Parathyroid adenoma (tissue), 2 donors: Measurements from ENCODE around the gene ASB2.

Experiments
- H2AFZ ChIP-seq: fragments of 300-600 bp; sonication (generic); one replicate; pipeline ENCODE4 v1.7.0; 2017; ENCODE audit warnings: antibody characterized with exemption, mild to moderate bottlenecking
- H3K27ac ChIP-seq: fragments of 300-600 bp; sonication (generic); one replicate; pipeline ENCODE4 v1.7.0; 2017
- H3K27me3 ChIP-seq: fragments of 300-600 bp; sonication (generic); one replicate; pipeline ENCODE4 v1.7.0; 2017; ENCODE audit warnings: low read length; ENCODE audit not compliant: control insufficient read depth, insufficient read depth
- H3K36me3 ChIP-seq: fragments of 300-600 bp; sonication (generic); one replicate; pipeline ENCODE4 v1.7.0; 2017; ENCODE audit warnings: low read length; ENCODE audit not compliant: control insufficient read depth, insufficient read depth
- H3K4me1 ChIP-seq: fragments of 300-600 bp; sonication (generic); one replicate; pipeline ENCODE4 v1.7.0; 2017; ENCODE audit warnings: control low read depth
- H3K4me2 ChIP-seq: fragments of 300-600 bp; sonication (generic); one replicate; pipeline ENCODE4 v1.7.0; 2017; ENCODE audit warnings: low read length
- H3K4me3 ChIP-seq: fragments of 300-600 bp; sonication (generic); one replicate; pipeline ENCODE4 v1.7.0; 2017; ENCODE audit warnings: low read depth, low read length
- H3K79me2 ChIP-seq: fragments of 300-600 bp; sonication (generic); one replicate; pipeline ENCODE4 v1.7.0; 2017; ENCODE audit warnings: control low read depth
- H3K9ac ChIP-seq: fragments of 300-600 bp; sonication (generic); one replicate; pipeline ENCODE4 v1.7.0; 2017; ENCODE audit warnings: mild to moderate bottlenecking
- H3K9me3 ChIP-seq: fragments of 300-600 bp; sonication (generic); one replicate; pipeline ENCODE4 v1.7.0; 2017; ENCODE audit warnings: low read length; ENCODE audit not compliant: control insufficient read depth
- CTCF ChIP-seq: fragments of 300-600 bp; sonication (generic); IDR thresholded peaks from one replicate; pipeline ENCODE4 v1.7.0; 2017; ENCODE audit warnings: antibody characterized with exemption, mild to moderate bottlenecking
- donor health status: primary hyperparathyroidism.

The ASB2 gene

GRCh38 chr14:93965287-93965821 lies 11.0 kb downstream of the ASB2 start:
- TF ChIP-seq CTCF, result no peak
- no peak overlapping the region for H3K9ac ChIP-seq
- no peaks in the 10 kb centered on the region for H3K9me3 ChIP-seq
- peaks cover 9% of the 10 kb centered on the region for H3K4me1 ChIP-seq
- no peak overlapping the region for H3K4me3 ChIP-seq
- no peak overlapping the region for H2AFZ ChIP-seq
- no peak overlapping the region for H3K27ac ChIP-seq
- H3K79me2 ChIP-seq, result no peaks in the 10 kb centered on the region
- H3K36me3 ChIP-seq, result no peaks in the 10 kb centered on the region
- H3K27me3 ChIP-seq, result no peaks in the 10 kb centered on the region
- no peak overlapping the region for H3K4me2 ChIP-seq

DNA sequence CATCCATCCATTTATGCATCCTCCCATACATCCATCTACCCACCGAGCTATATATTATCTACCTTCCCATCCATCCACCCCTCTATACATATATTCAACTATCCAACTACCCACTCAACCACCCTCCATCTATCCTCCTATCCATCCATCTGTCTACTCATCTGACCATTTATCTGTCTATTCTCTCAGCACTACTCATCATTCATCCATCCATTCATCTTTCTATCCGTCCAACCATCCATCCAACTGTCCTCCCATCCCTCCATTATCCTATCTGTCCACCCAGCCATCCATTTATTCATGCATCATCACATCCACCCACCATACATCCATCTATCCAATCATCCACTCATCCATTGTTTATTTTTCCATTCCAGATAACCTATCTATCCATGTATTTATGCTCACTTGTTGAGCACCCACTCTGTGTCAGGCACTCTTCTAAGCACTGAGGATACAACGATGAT lies 11.5 kb downstream of the ASB2 start:
- H3K9ac ChIP-seq, result no peak overlapping the region
- H3K4me1 ChIP-seq, result peaks cover 9% of the 10 kb centered on the region
- H3K27ac ChIP-seq, result no peak overlapping the region
- no peaks in the 10 kb centered on the region for H3K9me3 ChIP-seq
- no peak for TF ChIP-seq CTCF
- H2AFZ ChIP-seq, result no peak overlapping the region
- H3K36me3 ChIP-seq, result no peaks in the 10 kb centered on the region
- no peak overlapping the region for H3K4me2 ChIP-seq
- no peaks in the 10 kb centered on the region for H3K79me2 ChIP-seq
- H3K27me3 ChIP-seq, result no peaks in the 10 kb centered on the region
- H3K4me3 ChIP-seq, result no peak overlapping the region

- no peaks in the 10 kb centered on the region for H3K9me3 ChIP-seq
- no peaks in the 10 kb centered on the region for H3K27me3 ChIP-seq
- H3K4me1 ChIP-seq, result peaks cover 13% of the 10 kb centered on the region
- no peak overlapping the region for H3K9ac ChIP-seq
- no peak overlapping the region for H3K27ac ChIP-seq
- no peaks in the 10 kb centered on the region for H3K36me3 ChIP-seq
- no peak overlapping the region for H3K4me3 ChIP-seq
- no peak overlapping the region for H2AFZ ChIP-seq
- no peaks in the 10 kb centered on the region for H3K79me2 ChIP-seq
- H3K4me2 ChIP-seq, result no peak overlapping the region
- TF ChIP-seq CTCF, result no peak
Measured at GRCh38 chr14:93964281-93964680, 12.1 kb downstream of the ASB2 start.

GRCh38 chr14:93963692-93964091 lies 12.7 kb downstream of the ASB2 start:
- peak overlapping the region; percentile 85 for H2AFZ ChIP-seq
- H3K4me1 ChIP-seq, result peaks cover 17% of the 10 kb centered on the region
- H3K27ac ChIP-seq, result no peak overlapping the region
- H3K79me2 ChIP-seq, result no peaks in the 10 kb centered on the region
- no peaks in the 10 kb centered on the region for H3K36me3 ChIP-seq
- no peak for TF ChIP-seq CTCF
- no peak overlapping the region for H3K4me2 ChIP-seq
- H3K4me3 ChIP-seq, result no peak overlapping the region
- no peak overlapping the region for H3K9ac ChIP-seq
- H3K9me3 ChIP-seq, result no peaks in the 10 kb centered on the region
- H3K27me3 ChIP-seq, result no peaks in the 10 kb centered on the region
